Astrocyte of the cerebellum (primary cell): ENCODE measurements around the gene MRPL28.

Source experiments
- DNase-seq: peaks from one replicate; pipeline ENCODE4 v3.0.0-alpha.2; 2011; ENCODE audit warnings: low read depth
- H3K4me3 ChIP-seq: 2 replicates; pipeline ENCODE4 v1.5.1; 2011; ENCODE audit warnings: mild to moderate bottlenecking, low read depth, low read length, moderate library complexity
- CTCF ChIP-seq: IDR thresholded peaks from 2 replicates; pipeline ENCODE4 v1.5.1; 2012; ENCODE audit warnings: low read length, low read depth, moderate library complexity, mild to moderate bottlenecking; ENCODE audit errors: missing control alignments
- in situ Hi-C: cut with HindIII; loops from 2 replicates; pipeline ENCODE4 v1.10.0; 2017; ENCODE audit warnings: low sequenced_read_pairs

MRPL28 gene

GRCh38 chr16:320206-320605 lies 50.1 kb downstream of the MRPL28 start:
- no peak for DNase-seq
- in situ Hi-C loops, result loop anchor here (5.0 kb wide), 1 partner anchor 42 kb away; no protein-coding TSS in a partner anchor
- H3K4me3 ChIP-seq, result no peak overlapping the region
- no peak for TF ChIP-seq CTCF

- TF ChIP-seq CTCF, result peak; percentile 28
- DNase-seq, result no peak
- in situ Hi-C loops, result no loop called here
- no peak overlapping the region for H3K4me3 ChIP-seq
Observed at GRCh38 chr16:318628-319027, 51.7 kb downstream of the MRPL28 start.

- in situ Hi-C loops, result no loop called here
- no peak for TF ChIP-seq CTCF
- no peak overlapping the region for H3K4me3 ChIP-seq
- DNase-seq, result no peak
Observed at GRCh38 chr16:317583-317982, 52.8 kb downstream of the MRPL28 start.
